Activated CD4-positive, alpha-beta T cell treated with anti-CD3 and anti-CD28 coated beads for 4 hours (primary cell): ENCODE results near the gene GSG1L.

ENCODE experiments used
- DNase-seq, 2 donors: peaks; one replicate each; pipeline ENCODE4 v3.0.0-alpha.2; 2020

The GSG1L gene

GRCh38 chr16:28090646-28091377, 27.3 kb upstream of the GSG1L start:
- DNase-seq, result no peak

DNA sequence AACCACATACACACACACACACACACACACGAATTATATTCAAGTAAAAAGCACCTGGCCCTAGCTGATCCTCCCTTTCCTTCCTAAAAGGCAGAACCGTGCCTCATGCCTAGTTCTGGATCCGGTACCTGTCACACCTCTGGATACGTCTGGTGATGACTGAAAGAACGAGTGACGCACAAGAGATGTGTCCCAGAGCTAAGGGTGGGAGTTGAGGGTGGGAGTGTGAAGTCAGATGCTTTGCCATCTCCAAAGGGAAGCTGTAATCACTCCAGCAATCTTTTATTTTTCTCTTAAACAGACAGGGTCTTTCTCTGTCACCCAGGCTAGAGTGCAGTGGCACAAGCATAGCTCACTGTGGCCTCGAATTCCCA, 26.5 kb upstream of the GSG1L start:
- no peak for DNase-seq

- no peak for DNase-seq
Measured at GRCh38 chr16:28089205-28089991, 25.9 kb upstream of the GSG1L start.

- no peak for DNase-seq
Measured at GRCh38 chr16:28087675-28088300, 24.3 kb upstream of the GSG1L start.

DNA sequence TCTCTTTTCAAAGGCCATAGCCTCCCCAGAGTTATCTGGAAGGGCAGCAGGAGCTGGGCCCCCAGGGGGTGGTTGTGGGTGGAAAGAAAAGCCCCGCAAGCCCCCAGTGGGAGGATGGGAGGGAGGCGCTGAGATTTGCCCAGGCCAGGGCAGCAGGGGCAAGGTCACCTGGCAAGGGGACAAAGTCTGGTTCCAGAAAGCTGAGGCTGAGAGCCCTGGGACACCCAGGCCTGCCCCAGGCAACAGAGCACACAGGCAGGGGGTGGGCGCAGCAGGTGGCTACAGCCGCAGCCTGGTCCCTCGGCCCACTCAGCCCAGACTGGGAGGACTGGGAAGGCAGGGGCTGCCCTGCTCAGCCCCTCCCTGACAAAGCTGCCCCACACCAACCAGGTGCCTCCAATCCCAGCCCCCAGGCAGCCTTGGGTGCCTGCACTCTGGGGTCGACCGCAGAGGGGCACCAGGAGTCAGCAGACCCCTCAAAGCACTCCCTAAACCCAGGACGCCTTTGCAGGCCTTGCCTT, 23.7 kb upstream of the GSG1L start:
- no peak for DNase-seq

DNA sequence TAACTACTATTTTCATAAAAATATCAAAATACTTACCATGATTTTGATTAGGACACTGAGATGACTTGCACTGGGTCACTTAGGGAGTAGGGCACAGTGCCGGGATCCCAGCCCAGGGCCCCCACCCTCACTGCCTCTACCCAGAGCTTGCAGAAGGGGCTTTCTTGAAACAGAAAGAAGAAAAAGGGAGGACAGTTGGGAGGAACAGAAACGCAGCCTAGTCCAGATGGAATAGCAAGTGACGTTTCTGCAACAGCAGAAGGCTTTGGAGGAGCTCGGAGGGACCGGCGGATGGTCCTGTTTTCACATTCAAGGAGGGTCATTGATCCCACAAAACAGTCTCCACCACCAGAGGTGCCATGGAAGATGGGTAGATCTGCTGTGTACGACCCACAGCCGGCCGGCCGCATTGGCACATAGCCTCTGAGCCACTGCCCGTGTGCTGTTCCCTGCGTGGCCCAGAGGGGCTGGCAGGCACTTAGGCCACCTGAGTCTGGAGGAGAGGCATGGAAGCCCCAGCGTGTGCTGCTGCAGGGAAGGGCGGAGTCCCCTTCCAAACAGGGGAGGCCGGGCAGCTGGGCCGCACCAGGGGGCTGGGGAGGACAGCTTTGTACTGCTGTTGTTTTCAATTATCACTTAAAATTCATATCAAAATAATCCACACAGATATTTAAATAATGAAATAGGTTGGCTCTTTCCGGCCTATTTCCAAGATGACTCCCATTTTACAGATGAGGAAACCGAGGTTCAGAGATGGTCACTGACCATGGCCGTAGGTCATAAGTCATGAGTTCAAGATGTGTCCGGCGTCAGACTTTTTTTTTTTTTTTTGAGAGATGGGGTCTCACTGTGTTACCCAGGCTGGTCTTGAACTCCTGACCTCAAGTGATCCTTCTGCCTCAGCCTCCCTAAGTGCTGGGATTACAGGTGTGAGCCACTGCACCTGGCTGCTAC, 22.9 kb upstream of the GSG1L start:
- no peak for DNase-seq

DNA sequence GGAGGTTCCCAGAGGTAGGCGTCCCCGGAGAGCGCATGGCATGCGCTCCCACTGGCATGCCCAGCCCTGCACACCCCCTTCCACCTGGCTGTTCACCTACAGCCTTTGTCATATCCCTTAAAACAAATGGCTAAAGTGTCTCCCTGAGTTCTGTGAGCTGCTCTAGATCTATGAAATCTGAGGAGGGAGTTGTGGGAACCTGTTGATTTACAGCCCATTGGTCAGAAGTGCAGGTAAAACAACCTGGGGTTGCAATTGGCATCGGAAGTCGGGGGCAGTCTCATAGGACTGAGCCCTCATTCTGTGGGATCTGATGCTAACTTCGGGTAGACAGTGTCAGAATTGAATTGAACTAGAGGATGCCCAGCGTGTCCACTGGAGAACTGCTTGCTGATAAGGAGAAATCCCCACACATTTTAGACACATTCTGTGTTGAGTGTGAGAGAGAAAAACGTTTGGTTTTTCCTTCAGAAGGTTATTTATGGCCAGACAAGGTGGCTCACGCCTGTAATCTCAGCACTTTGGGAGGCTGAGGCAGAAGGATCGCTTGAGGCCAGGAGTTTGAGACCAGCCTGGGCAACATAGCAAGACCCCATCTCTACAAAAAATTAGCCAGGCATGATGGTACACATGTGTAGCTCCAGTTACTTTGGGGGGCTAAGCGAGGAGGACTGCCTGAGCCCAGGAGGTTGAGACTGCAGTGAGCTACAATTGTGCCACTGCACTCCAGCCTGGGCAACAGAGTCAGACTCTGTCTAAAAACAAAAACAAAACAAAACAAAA, 22.1 kb upstream of the GSG1L start:
- no peak for DNase-seq

DNA sequence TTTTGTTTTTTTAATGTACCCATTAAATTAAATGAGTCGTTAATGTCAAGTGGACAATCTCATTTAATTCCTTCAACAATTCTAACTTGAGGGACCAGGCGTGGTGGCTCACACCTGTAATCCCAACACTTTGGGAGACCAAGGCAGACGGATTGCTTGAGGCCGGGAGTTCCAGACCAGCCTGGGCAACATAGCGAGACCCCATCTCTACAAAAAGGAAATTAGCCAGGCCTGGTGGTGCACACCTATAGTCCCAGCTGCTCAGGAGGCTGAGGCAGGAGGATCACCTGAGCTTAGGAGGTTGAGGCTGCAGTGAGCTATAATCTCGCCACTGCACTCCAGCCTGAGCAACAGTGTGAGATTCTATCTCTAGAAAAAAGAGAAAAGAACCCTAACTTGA, 20.7 kb upstream of the GSG1L start:
- DNase-seq, result no peak

- DNase-seq, result no peak
Measured at GRCh38 chr16:28082624-28083023, 19.1 kb upstream of the GSG1L start.

DNA sequence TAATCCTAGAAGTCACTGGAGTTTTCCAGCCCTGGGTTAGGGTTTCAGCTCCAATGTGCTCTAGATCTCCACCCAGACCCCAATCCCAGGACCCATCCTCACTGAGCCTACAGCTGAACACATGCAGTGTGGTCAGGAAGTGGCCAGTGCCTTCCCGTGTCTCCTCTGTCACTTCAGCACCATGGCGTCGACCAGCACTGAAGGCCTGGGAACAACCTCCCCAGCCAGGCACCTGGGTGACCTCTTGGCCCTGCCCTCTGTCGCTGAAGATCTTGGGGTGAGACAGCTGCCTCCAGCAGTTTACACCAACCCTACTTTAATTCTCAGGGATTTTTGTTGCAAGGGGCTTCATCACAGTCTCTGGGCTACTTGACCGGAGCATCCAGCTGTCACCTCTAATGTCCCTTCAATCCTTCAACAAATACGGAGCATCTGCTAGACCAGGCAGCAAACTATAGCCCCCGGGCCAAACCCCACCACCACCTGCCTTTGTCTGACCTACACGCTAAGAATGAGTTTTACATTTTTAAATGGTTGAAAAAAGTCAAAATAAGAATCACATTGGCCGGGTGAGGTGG, 18.0 kb upstream of the GSG1L start:
- DNase-seq, result no peak

DNA sequence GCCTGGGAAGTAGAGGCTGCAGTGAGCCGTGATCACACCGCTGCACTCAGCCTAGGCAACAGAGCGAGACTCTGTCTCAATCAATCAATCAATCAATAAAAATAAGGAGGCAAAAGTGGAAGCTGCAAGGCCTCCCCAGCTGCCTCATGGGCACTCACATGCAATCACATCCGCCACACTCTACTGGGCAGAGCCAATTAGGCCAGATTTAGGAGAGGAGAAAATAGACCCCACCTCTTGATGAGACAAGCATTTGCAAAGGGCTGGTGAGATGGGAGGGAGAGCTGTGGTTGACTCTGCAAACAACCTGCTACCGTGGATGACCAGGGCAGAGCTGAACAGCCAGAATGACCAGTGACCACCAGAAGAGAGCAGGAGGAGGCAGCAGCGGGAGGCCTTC, 14.7 kb upstream of the GSG1L start:
- DNase-seq, result no peak

DNA sequence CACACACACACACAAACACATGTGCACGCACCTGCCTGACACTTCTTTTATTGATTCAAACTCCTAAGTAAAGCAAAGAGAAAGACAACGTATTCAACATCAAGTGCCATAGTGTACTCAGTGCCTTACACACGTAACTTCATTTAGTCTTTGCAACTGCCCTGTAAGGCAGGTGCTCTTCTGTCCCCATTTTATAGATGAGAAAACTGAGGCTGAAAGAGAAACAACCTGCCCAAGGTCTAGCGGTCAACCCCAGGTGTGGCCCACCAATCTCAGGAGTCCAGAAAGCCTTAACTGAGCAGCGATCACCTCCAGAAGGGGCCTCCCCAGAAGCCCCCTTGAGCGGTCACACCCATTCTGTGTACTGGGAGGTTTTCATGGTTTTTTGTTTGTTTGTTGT, 10.3 kb upstream of the GSG1L start:
- DNase-seq, result no peak

- DNase-seq, result no peak
Measured at GRCh38 chr16:28072087-28072486, 8.6 kb upstream of the GSG1L start.

GRCh38 chr16:28069971-28070794, 6.7 kb upstream of the GSG1L start:
- no peak for DNase-seq

DNA sequence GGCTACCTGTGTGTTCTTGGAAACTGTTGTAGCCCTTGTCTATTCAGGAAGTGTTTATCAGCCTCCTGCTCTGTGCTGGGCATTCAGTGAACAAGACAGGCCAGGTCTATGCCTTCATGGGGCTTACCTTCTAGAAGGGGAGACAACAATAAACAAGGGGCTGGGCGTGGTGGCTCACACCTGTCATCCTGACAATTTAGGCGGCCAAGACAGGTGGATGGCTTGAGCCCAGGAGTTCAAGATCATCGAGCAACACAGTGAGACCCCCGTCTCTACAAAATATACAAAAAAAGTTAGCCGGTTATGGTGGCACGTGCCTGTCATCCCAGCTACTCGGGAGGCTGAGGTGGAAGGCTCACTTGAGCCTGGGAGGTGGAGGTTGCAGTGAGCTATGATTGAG, 5.5 kb upstream of the GSG1L start:
- DNase-seq, result no peak

GRCh38 chr16:28067604-28068379, 4.3 kb upstream of the GSG1L start:
- DNase-seq, result no peak

- DNase-seq, result no peak
Measured at GRCh38 chr16:28064706-28065249, 1.3 kb upstream of the GSG1L start.

DNA sequence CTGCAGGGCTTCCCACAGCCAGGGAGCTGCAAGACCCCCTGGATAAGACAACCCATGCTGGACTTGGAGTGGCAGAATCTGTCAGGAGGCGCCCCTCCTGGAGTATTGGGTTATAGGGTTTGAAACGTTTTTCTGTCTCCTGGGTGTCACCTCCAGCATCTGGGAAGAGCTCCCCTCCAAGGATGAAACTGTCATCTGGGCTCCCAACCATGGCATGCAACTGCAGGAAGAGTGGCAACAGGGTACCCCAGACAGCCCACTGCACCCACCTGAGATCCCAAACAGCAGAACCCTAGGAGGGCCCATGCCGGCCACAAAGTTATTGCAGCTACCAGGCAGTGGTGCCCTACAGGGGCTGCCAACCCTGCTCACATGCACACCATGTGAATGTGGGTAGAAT, 636 bp upstream of the GSG1L start:
- no peak for DNase-seq

- DNase-seq, result no peak
Measured at GRCh38 chr16:28062847-28063521, 530 bp downstream of the GSG1L start.
